ENCODE results near the gene ASCL3.
A peak's percentile ranks its signal among the peaks of the same experiment; 100 is the strongest.
"Not testable (repeated sequence)": the region's sequence is repeated elsewhere in the genome, so short reads cannot be mapped to it uniquely, and the experiment has no call there.

ASCL3 gene

GRCh38 chr11:8942518-8943066, at the start of gene ASCL3:
ASCL3 (minus strand) TSS chr11:8943016; CDS start chr11:8938161, 4,855 bp downstream.
- no peak for DNase-seq (ENCODE audit: low read depth in 2 of 2)

- DNase-seq (ENCODE audit: low read depth in 2 of 2), result no peak
Observed at GRCh38 chr11:8989453-8989852, 46.6 kb upstream of the ASCL3 start.

GRCh38 chr11:8988329-8989234, 45.8 kb upstream of the ASCL3 start:
- DNase-seq (ENCODE audit: low read depth in 2 of 2), result no peak

GRCh38 chr11:8987446-8987845, 44.6 kb upstream of the ASCL3 start:
- no peak for DNase-seq (ENCODE audit: low read depth in 2 of 2)

GRCh38 chr11:8986772-8987171, 44.0 kb upstream of the ASCL3 start:
- not testable (repeated sequence) for DNase-seq (ENCODE audit: low read depth in 2 of 2)

- no peak for DNase-seq (ENCODE audit: low read depth in 2 of 2)
Observed at GRCh38 chr11:8985462-8985861, 42.6 kb upstream of the ASCL3 start.

GRCh38 chr11:8983552-8983951, 40.7 kb upstream of the ASCL3 start:
- no peak for DNase-seq (ENCODE audit: low read depth in 2 of 2)

GRCh38 chr11:8980485-8980884, 37.7 kb upstream of the ASCL3 start:
- no peak for DNase-seq (ENCODE audit: low read depth in 2 of 2)

GRCh38 chr11:8979365-8979764, 36.5 kb upstream of the ASCL3 start:
- DNase-seq (ENCODE audit: low read depth in 2 of 2), result not testable (repeated sequence)

- no peak for DNase-seq (ENCODE audit: low read depth in 2 of 2)
Observed at GRCh38 chr11:8973121-8973520, 30.3 kb upstream of the ASCL3 start.

- DNase-seq (ENCODE audit: low read depth in 2 of 2), result no peak
Observed at GRCh38 chr11:8971924-8972316, 29.1 kb upstream of the ASCL3 start.

- no peak for DNase-seq (ENCODE audit: low read depth in 2 of 2)
Observed at GRCh38 chr11:8971196-8971923, 28.5 kb upstream of the ASCL3 start.

GRCh38 chr11:8967184-8967583, 24.4 kb upstream of the ASCL3 start:
- DNase-seq (ENCODE audit: low read depth in 2 of 2), result no peak

- peak; percentile 81 to 82 for DNase-seq (ENCODE audit: low read depth in 2 of 2)
Observed at GRCh38 chr11:8964324-8965320, 21.8 kb upstream of the ASCL3 start, which contains the start of gene TMEM9B. TMEM9B (minus strand) TSS chr11:8964442; CDS start chr11:8964313, 129 bp downstream.

- peak; percentile 66 to 68 for DNase-seq (ENCODE audit: low read depth in 2 of 2)
Observed at GRCh38 chr11:8963569-8964323, 20.9 kb upstream of the ASCL3 start.

GRCh38 chr11:8962841-8963240, 20.0 kb upstream of the ASCL3 start:
- DNase-seq (ENCODE audit: low read depth in 2 of 2), result no peak

- DNase-seq (ENCODE audit: low read depth in 2 of 2), result no peak
Observed at GRCh38 chr11:8961401-8961800, 18.6 kb upstream of the ASCL3 start.

- no peak for DNase-seq (ENCODE audit: low read depth in 2 of 2)
Observed at GRCh38 chr11:8959546-8960166, 16.8 kb upstream of the ASCL3 start.

- no peak for DNase-seq (ENCODE audit: low read depth in 2 of 2)
Observed at GRCh38 chr11:8956860-8957259, 14.0 kb upstream of the ASCL3 start.

- DNase-seq (ENCODE audit: low read depth in 2 of 2), result no peak
Observed at GRCh38 chr11:8948886-8949285, 6.1 kb upstream of the ASCL3 start.
